Heart right ventricle (tissue), 16 donors: ENCODE data around the gene STRN. TPM values are rescaled to one million over a fixed set of nuclear protein-coding genes. Genes with fewer than 3 reads are reported as not detected.

Experiments used
- ATAC-seq, 8 donors: fragments of 200-7000 bp; cut with Tn5 transposase; one replicate each; pipeline ENCODE4 v1.9.1; 2020; ENCODE audit warnings: mild to moderate bottlenecking in 8 of 8, moderate library complexity in 8 of 8, moderate number of reproducible peaks in 1 of 8
- DNase-seq, 2 donors: peaks; one replicate each; pipeline ENCODE4 v3.0.0-alpha.2; 2020
- H3K27ac ChIP-seq, 10 donors: fragments of 200-600 bp; sonication (generic) in 2 of 10; one replicate each; pipeline versions ENCODE4 v1.5.0 to v1.8.0; 2020 to 2022; ENCODE audit warnings: mild to moderate bottlenecking in 3 of 10
- H3K27me3 ChIP-seq, 7 donors: fragments of 200-600 bp; one replicate each; pipeline ENCODE4 v1.8.0; 2021 to 2022; ENCODE audit warnings: mild to moderate bottlenecking in 2 of 7
- H3K36me3 ChIP-seq, 9 donors: fragments of 200-600 bp; sonication (generic) in 1 of 9; one replicate each; pipeline versions ENCODE4 v1.5.0 to v1.8.0; 2020 to 2022; ENCODE audit warnings: mild to moderate bottlenecking in 2 of 9
- H3K4me1 ChIP-seq, 9 donors: fragments of 200-600 bp; sonication (generic) in 1 of 9; one replicate each; pipeline versions ENCODE4 v1.5.0 to v1.8.0; 2020 to 2022; ENCODE audit warnings: mild to moderate bottlenecking in 4 of 9
- H3K4me3 ChIP-seq, 10 donors: fragments of 200-600 bp; sonication (generic) in 2 of 10; one replicate each; pipeline versions ENCODE4 v1.5.0 to v1.8.0; 2020 to 2022; ENCODE audit warnings: mild to moderate bottlenecking in 7 of 10, moderate library complexity in 2 of 10
- H3K9me3 ChIP-seq, 11 donors: fragments of 200-600 bp in 10 of 11; sonication (generic) in 2 of 11; one replicate each; pipeline versions ENCODE4 v1.5.0 to v1.8.0; 2013 to 2022; ENCODE audit warnings: mild to moderate bottlenecking in 2 of 11, control low read depth in 1 of 11, moderate library complexity in 1 of 11
- CTCF ChIP-seq, 9 donors: fragments of 200-600 bp; sonication (generic) in 2 of 9; IDR thresholded peaks; one replicate each; pipeline versions ENCODE4 v1.5.0 to v1.8.0; 2021 to 2022; ENCODE audit warnings: antibody characterized with exemption in 9 of 9, mild to moderate bottlenecking in 5 of 9, moderate library complexity in 1 of 9
- WGBS, 2 donors: extraction: QIAGEN DNeasy Blood & Tissue Kit; methylation state at CpG; one replicate each; pipeline ENCODE4 v1.1.7; 2013; ENCODE audit warnings: inconsistent platforms in 1 of 2; 5-methylcytosine and 5-hydroxymethylcytosine counted together
- intact Hi-C, 10 donors: fragments of 100-400 bp; cut with DNase I; formaldehyde crosslinking; loops; one replicate each; pipeline versions ENCODE4 v1.11.1 to v1.14.2; 2022
- polyA plus RNA-seq, 2 donors: library from polyadenylated mRNA; stranded (reverse); fragments of 200-250 nt; gene quantifications; one replicate each; pipeline ENCODE4 v1.2.3, GENCODE V29; 2013
- total RNA-seq, 10 donors: library from RNA; stranded (reverse); fragmentation: NEBNext Ultra II Directional in 3 of 10; extraction: Animal tissue kit (Norgen Biotek cat#: 25700) in 3 of 10; gene quantifications; one replicate each; pipeline versions ENCODE4 v1.2.1 to v1.2.4, GENCODE V29; 2021 to 2023
- donor health status: Arrhythmogenic right ventricular cardiomyopathy.
- donor health status: ischemic (EF 13 %, LVEDD 7.1; RV severe dilation, severe dysfunction).
- donor health status: healthy with polysubstance abuse.
- donor health status: DM: no; HTN: yes; CAD: no.
- donor health status: DM: no; HTN: no; CAD: no.
- donor health status: ischemic (EF 25% LVEDD 6.9; RV normal size, moderate dysfunction).
- donor health status: ischemic (EF 25% LVEDD 5.7; RV mildly dilated, moderate dysfunction).
- donor health status: healthy.
- donor health status: DM: yes; HTN: yes; CAD: no.
- donor health status: Ischemic cardiomyopathy.
- donor health status: ischemic (EF 35%, LVEDD 5.7; RV mildly dilated, moderate dysfunction).
- donor health status: nonischemic (EF 11% LVEDD 7.7; RV severe dilation, severe dysfunction).
- donor health status: DM: yes; HTN: yes; CAD: no.
- donor health status: PGD.
- donor health status: ischemic (EF 29% LVEDD 5.4; RV normal size, mild dysfunction).
- donor health status: nonischemic (EF 23%, LVEDD 6.1; RV moderate dilation, normal function).

STRN gene
- total and polyA plus RNA-seq, 12 donors, result 8.6 to 102 (median 61.8) TPM

- intact Hi-C loops, result no loop called here
- ATAC-seq (no peak), DNase-seq (no peak)
- Histone ChIP-seq H3K4me3 (no peak overlapping the region), H3K27me3 (no peaks in the 10 kb centered on the region), H3K36me3 (peaks cover 0 to 12% (median 0%) of the 10 kb centered on the region in 9 donors), H3K4me1 (peaks cover 0 to 37% (median 26%) of the 10 kb centered on the region in 9 donors), H3K27ac (peak overlapping the region in 2 of 10 donors; percentile 9 to 11), H3K9me3 (no peaks in the 10 kb centered on the region)
- WGBS, 2 donors, result 57 to 74% methylated on average over 3 of the region's 3 CpGs
- no peak for TF ChIP-seq CTCF (IDR thresholded peaks at IDR 0.05)
Observed at GRCh38 chr2:36921984-36922383, 44.4 kb downstream of the STRN start.

- no peak for TF ChIP-seq CTCF (IDR thresholded peaks at IDR 0.05)
- Histone ChIP-seq H3K27ac (no peak overlapping the region), H3K27me3 (no peaks in the 10 kb centered on the region), H3K36me3 (peaks cover 0 to 22% (median 8%) of the 10 kb centered on the region in 9 donors), H3K4me1 (peaks cover 0 to 44% (median 22%) of the 10 kb centered on the region in 9 donors), H3K4me3 (no peak overlapping the region), H3K9me3 (no peaks in the 10 kb centered on the region)
- intact Hi-C loops, result loop anchor here in 1 of 10 donors (10.0 kb wide), 1 partner anchor 46 kb away; the partner anchor contains the start of gene STRN
- ATAC-seq (no peak), DNase-seq (no peak)
- WGBS, 2 donors, result 71 to 74% methylated on average over 7 of the region's 7 CpGs
Observed at GRCh38 chr2:36919041-36919837, 47.1 kb downstream of the STRN start.

GRCh38 chr2:36918307-36918706 lies 48.0 kb downstream of the STRN start:
- Histone ChIP-seq H3K27me3 (no peaks in the 10 kb centered on the region), H3K4me3 (no peak overlapping the region), H3K27ac (no peak overlapping the region), H3K4me1 (peaks cover 0 to 48% (median 22%) of the 10 kb centered on the region in 9 donors), H3K36me3 (peaks cover 0 to 28% (median 8%) of the 10 kb centered on the region in 9 donors), H3K9me3 (no peaks in the 10 kb centered on the region)
- DNase-seq, result no peak
- peak in 6 of 9 donors; percentile 30 to 54 (median 34) for TF ChIP-seq CTCF (IDR thresholded peaks at IDR 0.05)
- intact Hi-C loops, result loop anchor here in 1 of 10 donors (10.0 kb wide), 1 partner anchor 46 kb away; the partner anchor contains the start of gene STRN
- ATAC-seq, result no peak

GRCh38 chr2:36915627-36916026 lies 50.7 kb downstream of the STRN start:
- ATAC-seq, result peak in 2 of 8 donors; percentile 33
- 91 to 100% methylated on average over 1 of the region's 1 CpG for WGBS, 2 donors

More at GRCh38 chr2:36915627-36916026, 50.7 kb downstream of the STRN start:
- TF ChIP-seq CTCF (IDR thresholded peaks at IDR 0.05), result no peak
- Histone ChIP-seq H3K36me3 (peaks cover 0 to 40% (median 8%) of the 10 kb centered on the region in 9 donors), H3K27me3 (no peaks in the 10 kb centered on the region), H3K9me3 (no peaks in the 10 kb centered on the region), H3K4me3 (no peak overlapping the region), H3K4me1 (peaks cover 0 to 51% (median 21%) of the 10 kb centered on the region in 9 donors), H3K27ac (peak overlapping the region in 1 of 10 donors; percentile 39)
- intact Hi-C loops, result loop anchor here in 1 of 10 donors (10.0 kb wide), 1 partner anchor 49 kb away; the partner anchor contains the start of gene STRN
- DNase-seq, result no peak
